ENCODE measurements around the gene CTNNA2.

CTNNA2 gene

GRCh38 chr2:79966369-79966768 lies 453.5 kb downstream of the CTNNA2 start:
- no peak overlapping the region for H2AFZ ChIP-seq (ENCODE audit: low read depth, low read length)
- no peaks in the 10 kb centered on the region for H3K4me1 ChIP-seq (ENCODE audit: insufficient read depth, low read length)
- ATAC-seq (ENCODE audit: insufficient read depth, low read depth) (no peak), DNase-seq (no peak)
- H3K79me2 ChIP-seq (ENCODE audit: insufficient read depth, low read length) = no peaks in the 10 kb centered on the region
- H3K9ac ChIP-seq (ENCODE audit: low read depth, low read length) = no peak overlapping the region
- H3K4me2 ChIP-seq (ENCODE audit: insufficient read depth, low read length) = no peak overlapping the region
- TF ChIP-seq EZH2 (IDR thresholded peaks at IDR 0.05; ENCODE audit: borderline replicate concordance, low read depth, low read length, severe bottlenecking) (no peak), CTCF (IDR thresholded peaks at IDR 0.05; ENCODE audit: borderline replicate concordance, extremely low read depth, low read length, poor library complexity, severe bottlenecking) (no peak)
- no peaks in the 10 kb centered on the region for H3K36me3 ChIP-seq (ENCODE audit: insufficient read depth, low read length)
- no peak overlapping the region for H3K27ac ChIP-seq (ENCODE audit: low read length)
- no peak overlapping the region for H3K4me3 ChIP-seq (ENCODE audit: low read depth in 1 of 2, low read length in 2 of 2)
- H4K20me1 ChIP-seq (ENCODE audit: insufficient read depth, low read length) = no peaks in the 10 kb centered on the region
- no peaks in the 10 kb centered on the region for H3K9me3 ChIP-seq (ENCODE audit: insufficient read depth, low read length, severe bottlenecking)
- H3K27me3 ChIP-seq (ENCODE audit: insufficient read depth, low read length, poor library complexity) = no peaks in the 10 kb centered on the region

GRCh38 chr2:79966882-79967281 lies 454.0 kb downstream of the CTNNA2 start:
- TF ChIP-seq CTCF (IDR thresholded peaks at IDR 0.05; ENCODE audit: borderline replicate concordance, extremely low read depth, low read length, poor library complexity, severe bottlenecking) (no peak), EZH2 (IDR thresholded peaks at IDR 0.05; ENCODE audit: borderline replicate concordance, low read depth, low read length, severe bottlenecking) (no peak)

GRCh38 chr2:79971807-79972206 lies 459.0 kb downstream of the CTNNA2 start:
- Histone ChIP-seq H3K27me3 (ENCODE audit: insufficient read depth, low read length, poor library complexity) (no peaks in the 10 kb centered on the region), H2AFZ (ENCODE audit: low read depth, low read length) (no peak overlapping the region), H4K20me1 (ENCODE audit: insufficient read depth, low read length) (no peaks in the 10 kb centered on the region)

More at GRCh38 chr2:79966882-79967281, 454.0 kb downstream of the CTNNA2 start:
- Histone ChIP-seq H3K27ac (ENCODE audit: low read length) (no peak overlapping the region), H3K27me3 (ENCODE audit: insufficient read depth, low read length, poor library complexity) (no peaks in the 10 kb centered on the region), H3K36me3 (ENCODE audit: insufficient read depth, low read length) (no peaks in the 10 kb centered on the region), H3K4me3 (ENCODE audit: low read depth in 1 of 2, low read length in 2 of 2) (no peak overlapping the region), H4K20me1 (ENCODE audit: insufficient read depth, low read length) (no peaks in the 10 kb centered on the region), H3K9me3 (ENCODE audit: insufficient read depth, low read length, severe bottlenecking) (no peaks in the 10 kb centered on the region), H3K4me1 (ENCODE audit: insufficient read depth, low read length) (no peaks in the 10 kb centered on the region), H3K79me2 (ENCODE audit: insufficient read depth, low read length) (no peaks in the 10 kb centered on the region), H3K9ac (ENCODE audit: low read depth, low read length) (no peak overlapping the region), H3K4me2 (ENCODE audit: insufficient read depth, low read length) (no peak overlapping the region), H2AFZ (ENCODE audit: low read depth, low read length) (no peak overlapping the region)
- ATAC-seq (ENCODE audit: insufficient read depth, low read depth) = no peak
- DNase-seq = no peak

More at GRCh38 chr2:79971807-79972206, 459.0 kb downstream of the CTNNA2 start:
- H3K36me3 ChIP-seq (ENCODE audit: insufficient read depth, low read length) = no peaks in the 10 kb centered on the region
- no peaks in the 10 kb centered on the region for H3K79me2 ChIP-seq (ENCODE audit: insufficient read depth, low read length)
- no peaks in the 10 kb centered on the region for H3K4me1 ChIP-seq (ENCODE audit: insufficient read depth, low read length)
- ATAC-seq (ENCODE audit: insufficient read depth, low read depth) (no peak), DNase-seq (no peak)
- TF ChIP-seq CTCF (IDR thresholded peaks at IDR 0.05; ENCODE audit: borderline replicate concordance, extremely low read depth, low read length, poor library complexity, severe bottlenecking) (no peak), EZH2 (IDR thresholded peaks at IDR 0.05; ENCODE audit: borderline replicate concordance, low read depth, low read length, severe bottlenecking) (no peak)
- no peaks in the 10 kb centered on the region for H3K9me3 ChIP-seq (ENCODE audit: insufficient read depth, low read length, severe bottlenecking)
- no peak overlapping the region for H3K9ac ChIP-seq (ENCODE audit: low read depth, low read length)
- no peak overlapping the region for H3K4me3 ChIP-seq (ENCODE audit: low read depth in 1 of 2, low read length in 2 of 2)
- H3K27ac ChIP-seq (ENCODE audit: low read length) = no peak overlapping the region
- no peak overlapping the region for H3K4me2 ChIP-seq (ENCODE audit: insufficient read depth, low read length)
